ENCODE measurements around the gene SEPTIN11. TPM values are rescaled to one million over a fixed set of nuclear protein-coding genes. Genes with fewer than 3 reads are reported as not detected.

Gene SEPTIN11
- total and polyA plus RNA-seq, 2 donors from 2014 or later: 38.0 to 118 TPM

DNA sequence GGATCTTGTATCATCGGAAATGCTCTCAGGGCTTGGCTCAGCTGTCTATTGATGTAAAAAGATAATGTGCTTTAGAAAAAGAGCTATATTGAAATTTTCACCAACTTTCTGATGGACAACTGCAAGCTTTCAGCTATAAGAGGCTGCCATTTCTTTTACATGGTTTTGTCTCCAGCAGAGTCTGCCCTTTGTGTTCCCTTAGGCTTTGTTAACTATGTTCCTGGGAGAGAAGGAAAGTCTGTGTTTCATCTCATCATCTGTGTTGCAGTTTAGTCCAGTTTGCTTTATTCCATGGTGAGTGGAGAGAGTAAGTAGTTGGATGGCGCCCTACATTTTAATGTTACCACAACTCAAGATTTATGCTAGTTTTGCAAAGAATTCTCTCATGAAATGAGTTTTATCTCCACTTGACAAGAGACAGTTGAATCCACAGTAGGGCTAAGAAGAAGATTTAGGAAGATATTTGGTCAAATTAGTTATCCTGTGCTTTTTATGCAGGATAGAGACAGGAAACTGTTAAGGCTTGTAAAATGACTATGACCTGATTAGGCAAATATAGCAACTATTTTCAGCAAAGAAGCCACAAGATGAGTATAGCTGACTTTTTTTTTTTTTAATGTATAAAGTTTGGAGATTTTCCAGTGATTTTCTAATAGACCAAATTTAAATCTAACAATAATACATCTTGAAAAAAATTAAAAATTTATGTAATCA is 16.5 kb downstream of the SEPTIN11 start:
- no peak overlapping the region for H3K9ac ChIP-seq (ENCODE audit: low read length in 3 of 3)
- intact Hi-C loops (cut with DNase I): no loop called here
- H3K9me3 ChIP-seq (ENCODE audit: control insufficient read depth in 2 of 3, insufficient read depth in 1 of 3, low read length in 3 of 3): no peaks in the 10 kb centered on the region
- TF ChIP-seq, protein P1, sequence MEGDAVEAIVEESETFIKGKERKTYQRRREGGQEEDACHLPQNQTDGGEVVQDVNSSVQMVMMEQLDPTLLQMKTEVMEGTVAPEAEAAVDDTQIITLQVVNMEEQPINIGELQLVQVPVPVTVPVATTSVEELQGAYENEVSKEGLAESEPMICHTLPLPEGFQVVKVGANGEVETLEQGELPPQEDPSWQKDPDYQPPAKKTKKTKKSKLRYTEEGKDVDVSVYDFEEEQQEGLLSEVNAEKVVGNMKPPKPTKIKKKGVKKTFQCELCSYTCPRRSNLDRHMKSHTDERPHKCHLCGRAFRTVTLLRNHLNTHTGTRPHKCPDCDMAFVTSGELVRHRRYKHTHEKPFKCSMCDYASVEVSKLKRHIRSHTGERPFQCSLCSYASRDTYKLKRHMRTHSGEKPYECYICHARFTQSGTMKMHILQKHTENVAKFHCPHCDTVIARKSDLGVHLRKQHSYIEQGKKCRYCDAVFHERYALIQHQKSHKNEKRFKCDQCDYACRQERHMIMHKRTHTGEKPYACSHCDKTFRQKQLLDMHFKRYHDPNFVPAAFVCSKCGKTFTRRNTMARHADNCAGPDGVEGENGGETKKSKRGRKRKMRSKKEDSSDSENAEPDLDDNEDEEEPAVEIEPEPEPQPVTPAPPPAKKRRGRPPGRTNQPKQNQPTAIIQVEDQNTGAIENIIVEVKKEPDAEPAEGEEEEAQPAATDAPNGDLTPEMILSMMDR (IDR thresholded peaks at IDR 0.05; ENCODE audit: borderline replicate concordance, extremely low read depth, insufficient read depth): no peak
- no peak overlapping the region for H3K4me3 ChIP-seq (ENCODE audit: low read length in 3 of 3)
- DNase-seq (no peak), FAIRE-seq (no peak)
- H3K27ac ChIP-seq (ENCODE audit: low read depth in 2 of 2, low read length in 2 of 2): no peak overlapping the region
- H3K27me3 ChIP-seq (ENCODE audit: control insufficient read depth, insufficient read depth, low read length): no peaks in the 10 kb centered on the region
- no peaks in the 10 kb centered on the region for H3K36me3 ChIP-seq (ENCODE audit: control insufficient read depth in 2 of 3, insufficient read depth in 3 of 3, low read length in 3 of 3)
- H3K4me1 ChIP-seq (ENCODE audit: control insufficient read depth in 2 of 3, insufficient read depth in 2 of 3, low read depth in 1 of 3, low read length in 3 of 3): peaks cover 8 to 17% (median 9%) of the 10 kb centered on the region in 3 donors

DNA sequence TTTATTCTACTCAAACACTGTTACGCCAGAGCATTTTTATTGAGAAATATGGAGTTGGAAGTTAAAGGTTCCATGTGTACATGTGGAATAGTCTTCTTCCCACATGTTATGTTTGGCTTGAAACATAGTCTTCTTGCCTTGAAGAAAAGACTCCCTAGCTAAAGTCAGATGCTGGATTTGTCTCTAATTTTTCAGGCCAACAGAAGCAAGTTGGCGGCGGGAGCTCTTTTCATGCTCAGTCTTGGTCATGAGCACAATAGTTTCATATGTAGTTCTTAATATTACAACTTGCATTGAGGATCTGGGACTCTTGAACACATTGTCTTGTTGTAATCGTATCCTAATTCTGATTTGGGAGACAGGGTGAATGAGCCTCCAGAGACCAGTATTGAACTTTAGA is 19.4 kb downstream of the SEPTIN11 start:
- intact Hi-C loops (cut with DNase I): no loop called here
- H3K9ac ChIP-seq (ENCODE audit: low read length in 3 of 3): no peak overlapping the region
- FAIRE-seq: no peak
- no peaks in the 10 kb centered on the region for H3K27me3 ChIP-seq (ENCODE audit: control insufficient read depth, insufficient read depth, low read length)
- no peaks in the 10 kb centered on the region for H3K9me3 ChIP-seq (ENCODE audit: control insufficient read depth in 2 of 3, insufficient read depth in 1 of 3, low read length in 3 of 3)
- H3K27ac ChIP-seq (ENCODE audit: low read depth in 2 of 2, low read length in 2 of 2): no peak overlapping the region
- TF ChIP-seq, protein P1 (IDR thresholded peaks at IDR 0.05; ENCODE audit: borderline replicate concordance, extremely low read depth, insufficient read depth): no peak
- peaks cover 9 to 18% (median 17%) of the 10 kb centered on the region in 3 donors for H3K4me1 ChIP-seq (ENCODE audit: control insufficient read depth in 2 of 3, insufficient read depth in 2 of 3, low read depth in 1 of 3, low read length in 3 of 3)
- no peaks in the 10 kb centered on the region for H3K36me3 ChIP-seq (ENCODE audit: control insufficient read depth in 2 of 3, insufficient read depth in 3 of 3, low read length in 3 of 3)
- no peak overlapping the region for H3K4me3 ChIP-seq (ENCODE audit: low read length in 3 of 3)
- DNase-seq: no peak

DNA sequence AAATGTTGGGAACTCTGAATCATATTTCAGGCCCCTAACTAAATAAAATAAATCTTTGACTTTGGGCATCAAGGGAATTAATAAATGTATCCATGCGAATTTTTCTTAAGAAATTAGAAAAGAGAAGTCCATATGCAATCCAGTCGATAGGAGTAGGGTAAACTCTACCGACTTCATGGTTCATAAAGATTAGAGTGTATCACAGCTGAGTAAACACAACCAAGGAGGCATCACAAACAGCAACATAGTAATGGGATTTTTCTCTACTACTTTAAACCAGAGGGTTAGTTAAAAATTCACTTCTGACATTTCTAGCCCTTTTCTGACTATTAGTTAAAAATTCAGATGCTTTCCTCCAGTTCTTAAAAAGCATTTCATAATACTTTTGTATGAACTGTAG is 19.9 kb downstream of the SEPTIN11 start:
- DNase-seq (peak in 2 of 5 donors; percentile 64 to 70), FAIRE-seq (no peak)
- no peaks in the 10 kb centered on the region for H3K9me3 ChIP-seq (ENCODE audit: control insufficient read depth in 2 of 3, insufficient read depth in 1 of 3, low read length in 3 of 3)
- no peak overlapping the region for H3K4me3 ChIP-seq (ENCODE audit: low read length in 3 of 3)
- no peaks in the 10 kb centered on the region for H3K36me3 ChIP-seq (ENCODE audit: control insufficient read depth in 2 of 3, insufficient read depth in 3 of 3, low read length in 3 of 3)
- H3K9ac ChIP-seq (ENCODE audit: low read length in 3 of 3): no peak overlapping the region
- H3K27me3 ChIP-seq (ENCODE audit: control insufficient read depth, insufficient read depth, low read length): no peaks in the 10 kb centered on the region
- TF ChIP-seq, protein P1 (IDR thresholded peaks at IDR 0.05; ENCODE audit: borderline replicate concordance, extremely low read depth, insufficient read depth): no peak
- intact Hi-C loops (cut with DNase I): no loop called here
- no peak overlapping the region for H3K27ac ChIP-seq (ENCODE audit: low read depth in 2 of 2, low read length in 2 of 2)
- peaks cover 9 to 18% (median 17%) of the 10 kb centered on the region in 3 donors for H3K4me1 ChIP-seq (ENCODE audit: control insufficient read depth in 2 of 3, insufficient read depth in 2 of 3, low read depth in 1 of 3, low read length in 3 of 3)
